HG03354 (cell line): Measurements from ENCODE around the gene SLC49A3.

Experiments used
- ATAC-seq: cut with Tn5 transposase; IDR thresholded peaks from one replicate; pipeline ENCODE4 v1.9.1; 2021; ENCODE audit warnings: mild to moderate bottlenecking; ENCODE audit not compliant: unreplicated experiment, poor library complexity, severe bottlenecking

The SLC49A3 gene

GRCh38 chr4:683247-683897 is 5.6 kb downstream of the SLC49A3 start:
- ATAC-seq, result no peak

DNA sequence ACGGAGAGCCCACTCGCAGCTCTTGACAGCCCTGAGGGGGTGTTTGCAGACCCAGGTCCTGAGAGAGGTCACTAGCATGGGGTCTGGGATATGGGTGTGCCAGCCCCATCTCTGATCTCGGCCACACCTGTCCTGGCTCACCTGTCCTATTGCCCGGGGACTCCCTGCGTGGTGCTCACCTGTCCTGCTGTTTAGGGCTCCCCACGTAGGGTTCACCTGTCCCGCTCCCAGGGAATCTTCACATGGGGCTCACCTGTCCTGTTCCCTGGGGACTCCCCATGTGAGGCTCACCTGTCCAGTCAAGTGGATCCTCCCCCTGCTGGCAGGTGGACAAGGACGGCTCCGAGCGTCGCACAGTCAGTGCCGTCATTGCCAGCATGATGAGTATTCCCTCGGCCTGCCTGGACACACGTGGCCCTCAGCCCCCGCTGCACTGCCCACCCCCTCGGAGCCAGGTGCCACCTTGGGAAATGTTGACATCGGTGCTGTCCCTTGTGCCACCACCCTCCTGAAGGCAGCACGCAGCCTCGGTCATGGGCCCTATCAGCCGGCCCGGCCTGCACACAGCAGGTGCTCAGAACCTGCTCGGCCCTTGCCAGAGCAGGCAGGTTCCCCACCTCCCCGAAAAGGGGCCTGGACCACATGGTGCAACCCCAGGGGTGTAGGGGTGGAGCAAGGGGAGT is 6.3 kb downstream of the SLC49A3 start:
- ATAC-seq, result no peak

DNA sequence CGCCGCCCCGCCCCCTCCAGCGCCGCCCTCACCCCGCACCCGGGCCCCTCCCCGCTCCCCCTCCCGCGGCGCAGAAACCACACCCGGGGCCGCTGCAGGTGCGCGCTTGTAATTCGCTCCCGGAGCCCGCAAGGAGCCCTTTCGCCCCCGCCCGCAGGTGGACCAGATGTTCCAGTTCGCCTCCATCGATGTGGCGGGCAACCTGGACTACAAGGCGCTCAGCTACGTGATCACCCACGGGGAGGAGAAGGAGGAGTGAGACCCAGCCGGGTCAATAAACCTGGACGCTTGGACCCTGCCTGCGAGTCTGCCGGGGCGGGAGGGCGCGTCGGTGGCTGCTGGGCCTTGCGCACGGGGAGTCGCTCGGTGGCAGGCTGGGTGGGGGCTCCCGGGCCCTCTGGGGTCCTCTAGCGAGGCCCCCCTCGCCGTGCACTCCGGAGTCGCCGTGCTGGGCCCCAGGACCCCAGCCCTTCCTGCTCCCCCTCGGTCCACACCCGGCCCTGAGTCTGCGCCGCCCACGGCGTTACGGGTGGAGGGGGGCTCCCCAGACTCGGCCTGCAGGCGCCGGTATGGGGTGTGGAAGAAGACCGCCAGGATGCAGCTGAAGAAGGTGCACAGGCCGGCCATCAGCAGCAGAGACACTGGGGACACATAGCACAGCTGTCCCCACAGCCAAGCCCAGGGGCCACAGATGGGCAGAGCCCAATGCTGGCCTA is 7.1 kb downstream of the SLC49A3 start:
- no peak for ATAC-seq

DNA sequence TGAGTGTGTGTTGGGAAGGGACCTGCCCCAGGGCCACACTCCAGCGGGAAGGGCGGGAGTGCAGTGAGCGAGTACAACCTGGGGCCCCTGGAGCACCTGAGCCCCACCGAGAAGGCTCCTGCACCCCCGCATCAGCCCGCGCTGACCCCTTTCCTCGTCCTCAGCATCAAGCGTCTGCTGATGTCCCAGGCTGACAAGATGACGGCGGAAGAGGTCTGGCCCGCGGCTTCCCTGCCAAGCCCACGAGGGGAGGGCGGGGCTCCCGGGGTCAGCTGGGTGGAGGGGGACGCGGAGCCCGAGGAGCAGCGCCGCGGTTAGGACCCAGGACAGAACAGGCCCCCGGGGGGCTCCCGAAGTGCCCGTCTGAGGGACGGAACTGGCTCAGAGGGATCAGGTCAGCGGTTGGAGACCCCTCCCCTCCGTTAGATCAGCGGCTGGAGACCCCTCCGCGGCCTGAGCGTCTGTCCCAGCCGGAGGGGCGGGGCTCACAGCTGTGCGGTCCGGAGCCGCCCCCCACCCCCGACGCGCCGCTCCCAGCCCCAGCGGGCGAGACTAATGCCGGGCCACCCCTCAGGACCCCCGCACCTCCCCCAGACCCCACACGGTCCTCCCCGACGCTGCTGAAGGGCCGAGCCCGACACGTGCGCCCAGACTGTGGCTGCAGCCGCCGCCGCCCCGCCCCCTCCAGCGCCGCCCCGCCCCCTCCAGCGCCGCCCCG is 7.9 kb downstream of the SLC49A3 start:
- no peak for ATAC-seq

GRCh38 chr4:680551-680927 is 8.4 kb downstream of the SLC49A3 start:
- ATAC-seq, result no peak

- no peak for ATAC-seq
Measured at GRCh38 chr4:680091-680490, 8.9 kb downstream of the SLC49A3 start.

- no peak for ATAC-seq
Measured at GRCh38 chr4:679629-680028, 9.3 kb downstream of the SLC49A3 start.

GRCh38 chr4:679104-679481 is 9.9 kb downstream of the SLC49A3 start:
- ATAC-seq, result no peak

DNA sequence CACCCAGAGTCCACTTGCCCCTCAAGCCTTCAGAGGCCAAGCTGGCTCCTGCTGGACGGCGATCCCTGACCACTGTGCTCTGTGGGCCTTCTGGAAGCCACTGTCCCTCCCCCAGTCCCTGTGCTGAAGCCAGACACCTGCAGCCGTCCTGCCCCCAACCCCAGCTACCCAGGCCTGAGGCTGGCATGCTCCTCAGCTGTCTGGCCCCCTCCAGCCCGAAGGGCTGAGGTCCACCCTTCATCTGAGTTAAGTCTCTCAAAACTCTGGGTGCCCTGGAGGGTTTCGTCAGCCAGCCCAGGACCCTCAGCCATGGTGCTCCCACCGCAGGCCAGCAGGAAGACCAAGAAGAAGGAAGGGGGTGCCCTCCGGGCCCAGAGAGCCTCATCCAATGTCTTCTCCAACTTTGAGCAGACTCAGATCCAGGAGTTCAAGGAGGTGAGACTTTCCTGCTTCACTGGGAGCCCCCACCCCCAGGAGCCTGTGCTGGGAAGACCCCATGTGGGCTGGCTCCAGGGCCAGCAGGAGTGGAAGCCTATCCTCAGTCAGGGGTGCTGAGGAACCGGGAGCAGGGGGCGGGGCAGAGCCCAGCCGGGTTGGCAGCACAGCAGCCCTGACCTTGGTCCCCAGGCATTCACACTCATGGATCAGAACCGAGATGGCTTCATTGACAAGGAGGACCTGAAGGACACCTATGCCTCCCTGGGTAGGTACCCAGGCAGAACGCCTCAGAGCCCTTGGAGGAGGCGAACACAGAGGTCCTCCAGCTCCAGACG is 10.4 kb downstream of the SLC49A3 start:
- no peak for ATAC-seq

DNA sequence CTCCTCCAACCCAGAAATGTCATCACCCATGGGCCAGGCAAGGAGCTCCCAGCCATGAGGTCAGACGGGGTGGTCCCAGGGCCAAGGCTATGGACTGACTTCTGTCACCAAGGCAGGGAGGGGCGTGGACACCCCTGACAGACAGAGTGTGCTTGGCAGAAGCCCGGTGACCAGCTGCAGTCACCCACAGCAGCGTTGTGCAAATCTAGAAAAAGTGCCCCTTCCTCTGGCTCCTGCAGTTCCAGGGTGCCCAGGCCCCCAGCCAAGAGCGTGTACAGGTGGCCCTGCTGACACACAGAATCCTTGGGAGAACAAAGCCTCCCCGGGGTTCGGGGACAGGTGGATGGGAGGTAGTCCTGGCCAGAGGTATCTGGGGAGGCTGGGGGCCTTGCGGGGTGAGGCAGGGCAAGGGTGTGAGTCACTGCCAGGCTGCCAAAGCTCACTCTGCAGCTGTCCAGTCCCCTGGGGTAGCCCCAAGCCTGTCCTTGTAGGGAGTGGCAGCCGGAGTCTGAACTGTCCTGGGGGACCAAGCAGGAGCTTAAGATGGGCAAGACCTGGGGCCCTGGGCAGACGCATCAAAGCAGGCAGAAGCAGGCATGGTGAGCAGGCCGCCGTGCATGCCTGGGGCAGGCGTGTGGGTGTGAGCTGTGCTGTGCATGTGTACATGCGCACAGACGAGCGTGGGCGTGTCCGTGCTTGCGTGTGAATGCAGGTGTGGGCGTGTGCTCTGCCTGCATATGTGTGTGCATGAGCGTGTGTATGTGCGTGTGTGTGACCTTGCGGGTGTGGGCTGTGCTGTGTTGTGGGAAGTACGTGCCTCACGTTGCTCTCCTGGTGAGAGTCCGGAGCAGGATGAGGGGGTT is 11.3 kb downstream of the SLC49A3 start:
- no peak for ATAC-seq

GRCh38 chr4:676871-677235 is 12.1 kb downstream of the SLC49A3 start:
- no peak for ATAC-seq

DNA sequence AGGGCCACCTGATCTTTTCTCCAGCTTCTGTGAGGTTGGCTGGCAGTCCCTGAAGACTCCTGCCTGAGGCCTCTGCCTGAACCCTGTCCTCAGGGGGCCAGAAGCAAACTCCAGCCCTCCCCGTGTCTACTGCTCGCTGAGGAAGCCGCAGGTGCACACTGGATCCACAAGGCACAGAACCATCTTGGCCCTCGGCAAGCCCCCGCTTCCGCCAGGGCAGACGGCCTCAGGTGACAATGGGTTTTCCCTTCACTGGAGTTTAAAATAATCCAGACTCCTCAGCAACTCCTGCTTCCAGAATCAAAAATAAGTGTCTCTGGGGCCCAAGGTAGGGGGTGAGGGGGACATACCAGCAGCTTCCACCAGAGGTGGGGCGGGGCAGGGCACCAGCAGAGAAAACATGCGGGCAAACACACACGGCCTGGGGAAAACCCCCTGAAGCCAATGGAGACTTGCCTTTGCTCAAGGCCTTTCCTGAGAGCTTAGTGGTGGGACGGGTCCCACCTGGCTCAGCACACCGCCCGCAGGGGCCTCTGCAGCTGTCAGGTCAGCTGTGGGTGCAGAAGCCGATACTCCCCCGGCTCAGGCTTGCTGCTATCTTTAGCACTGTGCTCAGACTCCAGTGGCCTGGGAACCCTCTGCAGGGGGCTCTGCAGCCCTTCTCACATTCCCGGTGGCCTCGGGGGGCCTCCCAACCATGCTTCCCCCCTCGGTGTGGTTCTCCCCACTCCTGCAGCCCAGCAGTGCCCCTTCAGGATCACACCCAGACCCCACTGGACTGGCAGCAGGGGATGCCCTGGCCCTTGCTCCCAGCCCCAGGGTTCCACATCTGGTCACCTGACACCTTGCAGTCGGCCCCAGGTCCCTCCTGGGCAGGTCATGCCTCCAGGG is 12.7 kb downstream of the SLC49A3 start:
- peak; percentile 40 for ATAC-seq

GRCh38 chr4:675036-675882 is 13.7 kb downstream of the SLC49A3 start:
- ATAC-seq, result no peak

GRCh38 chr4:674172-675035 is 14.5 kb downstream of the SLC49A3 start, which contains the start of the genes ATP5ME and MYL5:
Gene ATP5ME, minus strand, starts transcription at chr4:674276. Its CDS starts 29 bp downstream, at chr4:674247.
Gene MYL5, plus strand, starts transcription at chr4:674542. Its CDS starts 3,485 bp downstream, at chr4:678027.
- peak; percentile 88 for ATAC-seq

GRCh38 chr4:673349-674091 is 15.4 kb downstream of the SLC49A3 start:
- no peak for ATAC-seq
